T-cell (primary cell): ENCODE data around the gene RXYLT1. TPM values are rescaled to one million over a fixed set of nuclear protein-coding genes. Genes with fewer than 3 reads are reported as not detected.

Experiments used
- ATAC-seq, 4 experiments: fragments of 200-7000 bp in 3 of 4; fragments of 150-1000 bp in 1 of 4; cut with Tn5 transposase; replicated peaks in 1 of 4; 1 replicate in 3 of 4; 2 replicates in 1 of 4; pipeline ENCODE4 v1.10.0; 2021; ENCODE audit warnings: moderate library complexity in 3 of 4, mild to moderate bottlenecking in 2 of 4, moderate number of reproducible peaks in 1 of 4
- CTCF ChIA-PET, 2 donors: fragments of 300-600 bp; sonication (Branson Sonifier 250); formaldehyde crosslinking; loops; one replicate each; lab custom pipeline; 2022; ENCODE audit warnings: antibody characterized with exemption in 2 of 2; lab: Charles Lee
- POLR2A ChIA-PET, 2 donors: fragments of 300-600 bp; sonication (Branson Sonifier 250); formaldehyde crosslinking; loops; one replicate each; lab custom pipeline; 2022; ENCODE audit warnings: antibody characterized with exemption in 2 of 2; lab: Charles Lee
- DNase-seq, 35 experiments: peaks; one replicate each; pipeline versions ENCODE4 v3.0.0 to v3.0.0-alpha.2; 2013 to 2023
- H3K27ac ChIP-seq: one replicate; pipeline ENCODE4 v1.5.1; 2013; ENCODE audit warnings: low read length
- H3K27me3 ChIP-seq, 2 experiments: replicated peaks in 1 of 2; 1 replicate in 1 of 2; 2 replicates in 1 of 2; pipeline versions ENCODE4 v1.6.1 to v1.7.0; 2013; ENCODE audit warnings: low read length in 1 of 2, mixed read lengths in 1 of 2; ENCODE audit not compliant: control insufficient read depth in 2 of 2, insufficient read depth in 2 of 2; ENCODE audit errors: extremely low read depth in 1 of 2
- H3K36me3 ChIP-seq, 2 donors: 1 replicate in 1 of 2; 2 replicates in 1 of 2; pipeline versions ENCODE4 v1.6.1 to v1.7.0; 2013; ENCODE audit warnings: low read length in 1 of 2; ENCODE audit not compliant: control insufficient read depth in 2 of 2, insufficient read depth in 1 of 2; ENCODE audit errors: extremely low read depth in 1 of 2
- H3K4me1 ChIP-seq, 2 experiments: 1 replicate in 1 of 2; 2 replicates in 1 of 2; pipeline versions ENCODE4 v1.6.1 to v1.7.0; 2013; ENCODE audit warnings: low read length in 2 of 2, mixed read lengths in 1 of 2; ENCODE audit not compliant: insufficient read depth in 2 of 2, control insufficient read depth in 1 of 2; ENCODE audit errors: extremely low read depth in 1 of 2
- H3K4me3 ChIP-seq, 2 donors: 1 replicate in 1 of 2; 2 replicates in 1 of 2; pipeline versions ENCODE4 v1.5.1 to v1.7.0; 2013; ENCODE audit warnings: mild to moderate bottlenecking in 2 of 2, low read length in 1 of 2, moderate library complexity in 1 of 2; ENCODE audit not compliant: control insufficient read depth in 1 of 2; ENCODE audit errors: extremely low read depth in 1 of 2
- H3K9me3 ChIP-seq: 2 replicates; pipeline ENCODE4 v1.7.0; 2013
- H3K27ac Mint-ChIP-seq, 2 donors: one replicate each; pipeline ENCODE4 v1.8.0; 2020 to 2021; ENCODE audit warnings: mild to moderate bottlenecking in 2 of 2, mixed read lengths in 2 of 2
- H3K27me3 Mint-ChIP-seq, 2 donors: one replicate each; pipeline ENCODE4 v1.8.0; 2021 to 2022; ENCODE audit warnings: mixed read lengths in 2 of 2
- H3K36me3 Mint-ChIP-seq: one replicate; pipeline ENCODE4 v1.8.0; 2021; ENCODE audit warnings: mixed read lengths
- H3K4me1 Mint-ChIP-seq, 3 donors: one replicate each; pipeline ENCODE4 v1.8.0; 2020 to 2022; ENCODE audit warnings: mixed read lengths in 3 of 3, mild to moderate bottlenecking in 1 of 3
- H3K4me3 Mint-ChIP-seq, 3 donors: one replicate each; pipeline ENCODE4 v1.8.0; 2020 to 2022; ENCODE audit warnings: mild to moderate bottlenecking in 3 of 3, mixed read lengths in 3 of 3, moderate library complexity in 3 of 3
- H3K9me3 Mint-ChIP-seq, 3 donors: one replicate each; pipeline ENCODE4 v1.8.0; 2020 to 2022; ENCODE audit warnings: mixed read lengths in 3 of 3
- WGBS: methylation state at CpG from one replicate; pipeline ENCODE4 v1.1.5; 2013; ENCODE audit warnings: missing lambda C conversion rate; ENCODE audit not compliant: insufficient coverage; 5-methylcytosine and 5-hydroxymethylcytosine counted together
- total RNA-seq, 35 experiments: library from RNA in 6 of 35; stranded (reverse) in 6 of 35; fragments of 120-200 nt in 1 of 35; gene quantifications; one replicate each; pipeline versions ENCODE4 v1.2.1 to v1.2.4 and lab custom pipeline; 2013 to 2026

The RXYLT1 gene
- total RNA-seq, 5 donors from 2014 or later (not counting 1 experiment from before 2014, with no cell fraction given), result 8.5 to 18.6 (median 13.3) TPM

DNA sequence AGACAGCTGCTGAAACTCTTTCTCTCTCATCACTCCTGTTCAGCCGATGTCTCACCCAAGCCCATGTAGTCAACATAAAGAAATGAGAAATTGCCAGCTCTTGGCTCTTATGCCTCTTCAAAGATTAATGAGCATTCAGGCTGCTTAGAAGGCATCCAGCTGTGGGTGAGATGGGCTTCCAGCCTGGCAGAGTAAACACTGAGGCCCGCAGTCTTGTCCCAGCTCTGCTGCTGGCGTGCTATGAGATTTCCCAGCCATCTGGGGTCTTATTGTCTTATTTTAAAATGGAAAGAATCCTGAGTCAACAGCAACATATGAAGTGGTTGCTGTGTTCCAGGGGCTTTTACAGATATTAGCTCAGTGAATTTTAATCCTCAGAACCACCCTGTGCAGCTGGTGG is 12.6 kb downstream of the RXYLT1 start:
- ATAC-seq (no peak), DNase-seq (no peak)
- Mint-ChIP-seq H3K27me3 (no peaks in the 10 kb centered on the region), H3K27ac (no peak overlapping the region), H3K36me3 (peaks cover 40% of the 10 kb centered on the region), H3K9me3 (no peaks in the 10 kb centered on the region), H3K4me1 (peaks cover 0 to 6% (median 5%) of the 10 kb centered on the region in 3 donors), H3K4me3 (no peak overlapping the region)
- ChIA-PET CTCF (interaction anchor here in 1 of 2 donors (1.3 to 1.5 kb wide), 2 partner anchors 10 kb away, joined by 3 read pairs; no protein-coding TSS in a partner anchor), POLR2A (interaction anchor here in 1 of 2 donors (0.6 kb wide), 1 partner anchor 1108 kb away, joined by 6 read pairs; no protein-coding TSS in a partner anchor)
- H3K4me1 ChIP-seq, result no peaks in the 10 kb centered on the region
- H3K27ac ChIP-seq, result no peak overlapping the region
- no peak overlapping the region for H3K4me3 ChIP-seq
- H3K36me3 ChIP-seq, result peaks cover 0 to 27% of the 10 kb centered on the region in 2 donors
- 100% methylated on average over 1 of the region's 3 CpGs for WGBS
- no peaks in the 10 kb centered on the region for H3K9me3 ChIP-seq
- H3K27me3 ChIP-seq, result no peaks in the 10 kb centered on the region

DNA sequence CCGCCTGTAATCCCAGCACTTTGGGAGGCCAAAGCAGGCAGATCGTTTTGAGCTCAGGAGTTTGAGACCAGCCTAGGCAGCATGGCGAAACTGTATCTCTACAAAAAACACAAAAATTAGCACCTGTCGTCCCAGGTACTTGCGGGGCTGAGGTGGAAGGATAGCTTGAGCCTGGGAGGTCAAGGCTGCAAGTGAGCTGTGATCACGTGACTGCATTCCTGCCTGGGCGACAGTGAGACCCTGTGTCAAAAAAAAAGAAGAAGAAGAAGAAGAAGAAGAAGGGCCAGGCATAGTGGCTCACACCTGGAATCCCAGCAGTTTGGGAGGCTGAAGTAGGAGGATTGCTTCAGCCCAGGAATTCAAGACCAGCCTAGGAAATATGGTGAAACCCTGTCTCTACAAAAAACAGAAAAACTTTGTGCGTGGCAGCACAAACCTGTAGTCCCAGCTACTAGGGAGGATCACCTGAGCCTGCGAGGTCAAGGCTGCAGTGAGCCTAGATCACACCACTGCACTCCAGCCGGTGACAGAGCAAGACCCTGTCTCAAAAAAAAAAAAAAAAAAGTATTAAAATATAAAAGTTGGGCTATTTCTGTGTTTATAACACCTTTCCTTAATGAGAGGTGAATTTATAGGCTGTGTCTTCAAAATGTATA is 15.5 kb downstream of the RXYLT1 start:
- H3K4me1 ChIP-seq, result no peaks in the 10 kb centered on the region
- H3K4me3 ChIP-seq, result no peak overlapping the region
- Mint-ChIP-seq H3K27ac (no peak overlapping the region), H3K36me3 (peaks cover 17% of the 10 kb centered on the region), H3K27me3 (no peaks in the 10 kb centered on the region), H3K4me3 (no peak overlapping the region), H3K4me1 (no peaks in the 10 kb centered on the region), H3K9me3 (no peaks in the 10 kb centered on the region)
- ChIA-PET CTCF (interaction anchor here in 1 of 2 donors (0.6 kb wide), 1 partner anchor 1318 kb away, joined by 4 read pairs; no protein-coding TSS in a partner anchor), POLR2A (no interaction called here)
- 94% methylated on average over 2 of the region's 10 CpGs for WGBS
- DNase-seq, result no peak
- no peak for ATAC-seq
- peaks cover 0 to 7% of the 10 kb centered on the region in 2 donors for H3K36me3 ChIP-seq
- H3K27me3 ChIP-seq, result no peaks in the 10 kb centered on the region
- H3K27ac ChIP-seq, result no peak overlapping the region
- no peaks in the 10 kb centered on the region for H3K9me3 ChIP-seq

DNA sequence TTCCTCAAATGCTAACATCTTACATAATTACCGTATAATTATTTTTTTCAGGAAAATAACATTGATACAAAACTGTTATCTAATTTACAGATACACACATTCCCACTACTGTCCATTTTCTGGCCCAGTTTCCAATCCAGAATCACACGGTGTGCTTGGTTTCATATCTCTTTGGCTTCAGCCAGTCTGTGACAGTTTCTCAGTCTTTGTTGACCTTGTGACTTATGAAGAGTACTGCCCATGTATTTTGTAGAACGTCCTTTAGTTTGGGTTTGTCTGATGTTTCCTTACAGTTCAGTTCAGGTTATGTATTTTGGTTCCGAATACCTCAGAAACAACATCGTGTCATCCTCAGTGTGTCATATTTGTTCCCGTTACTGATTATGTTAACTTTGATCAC is 16.2 kb downstream of the RXYLT1 start:
- ChIA-PET POLR2A (no interaction called here), CTCF (no interaction called here)

DNA sequence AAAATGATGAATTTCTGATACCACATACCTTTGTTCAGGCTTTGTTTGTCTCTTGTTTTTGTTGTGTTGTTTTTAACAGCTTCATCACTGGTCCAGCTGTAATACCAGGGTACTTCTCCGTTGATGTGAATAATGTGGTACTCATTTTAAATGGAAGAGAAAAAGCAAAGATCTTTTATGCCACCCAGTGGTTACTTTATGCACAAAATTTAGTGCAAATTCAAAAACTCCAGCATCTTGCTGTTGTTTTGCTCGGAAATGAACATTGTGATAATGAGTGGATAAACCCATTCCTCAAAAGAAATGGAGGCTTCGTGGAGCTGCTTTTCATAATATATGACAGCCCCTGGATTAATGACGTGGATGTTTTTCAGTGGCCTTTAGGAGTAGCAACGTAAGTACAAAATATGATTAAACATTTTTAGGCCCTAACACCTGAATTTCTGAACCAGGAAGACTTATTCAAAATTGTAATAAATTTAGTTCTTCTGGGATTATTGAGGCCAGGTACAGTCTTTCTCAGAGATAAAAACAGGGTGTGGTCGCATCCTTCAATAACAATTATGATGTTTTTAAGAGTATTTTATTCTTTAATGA is 22.4 kb downstream of the RXYLT1 start:
- ChIA-PET CTCF (interaction anchor here (0.5 to 1.7 kb wide), 19 partner anchors 8 to 1161 kb away, joined by 3 to 13 read pairs (median 3); no protein-coding TSS in a partner anchor), POLR2A (interaction anchor here in 1 of 2 donors (0.6 to 0.7 kb wide), 2 partner anchors 29 to 1095 kb away, joined by 3 to 6 read pairs; no protein-coding TSS in a partner anchor)
- H3K27ac Mint-ChIP-seq, result no peak overlapping the region
- no peaks in the 10 kb centered on the region for H3K4me1 Mint-ChIP-seq
- no peak overlapping the region for H3K4me3 Mint-ChIP-seq
- H3K27me3 ChIP-seq, result no peaks in the 10 kb centered on the region
- H3K36me3 Mint-ChIP-seq, result peaks cover 7% of the 10 kb centered on the region
- ATAC-seq (no peak), DNase-seq (peak in 1 of 35 experiments; percentile 45)
- 100% methylated on average over 1 of the region's 6 CpGs for whole genome bisulfite sequencing
- no peaks in the 10 kb centered on the region for H3K9me3 Mint-ChIP-seq
- H3K4me3 ChIP-seq, result no peak overlapping the region
- H3K27ac ChIP-seq, result no peak overlapping the region
- H3K4me1 ChIP-seq, result no peaks in the 10 kb centered on the region
- no peaks in the 10 kb centered on the region for H3K27me3 Mint-ChIP-seq
- no peaks in the 10 kb centered on the region for H3K9me3 ChIP-seq
- peaks cover 0 to 7% of the 10 kb centered on the region in 2 donors for H3K36me3 ChIP-seq

More for the DNA sequence above, 16.2 kb downstream of the RXYLT1 start:
- Histone ChIP-seq H3K4me3 (no peak overlapping the region), H3K4me1 (no peaks in the 10 kb centered on the region), H3K27me3 (no peaks in the 10 kb centered on the region), H3K9me3 (no peaks in the 10 kb centered on the region), H3K27ac (no peak overlapping the region), H3K36me3 (peaks cover 0 to under 1% of the 10 kb centered on the region in 2 donors)
- peaks cover 10% of the 10 kb centered on the region for H3K36me3 Mint-ChIP-seq
- no peak overlapping the region for H3K4me3 Mint-ChIP-seq
- H3K27me3 Mint-ChIP-seq, result no peaks in the 10 kb centered on the region
- H3K4me1 Mint-ChIP-seq, result no peaks in the 10 kb centered on the region
- 100% methylated on average over 3 of the region's 6 CpGs for WGBS
- ATAC-seq (no peak), DNase-seq (no peak)
- H3K9me3 Mint-ChIP-seq, result no peaks in the 10 kb centered on the region
- no peak overlapping the region for H3K27ac Mint-ChIP-seq

DNA sequence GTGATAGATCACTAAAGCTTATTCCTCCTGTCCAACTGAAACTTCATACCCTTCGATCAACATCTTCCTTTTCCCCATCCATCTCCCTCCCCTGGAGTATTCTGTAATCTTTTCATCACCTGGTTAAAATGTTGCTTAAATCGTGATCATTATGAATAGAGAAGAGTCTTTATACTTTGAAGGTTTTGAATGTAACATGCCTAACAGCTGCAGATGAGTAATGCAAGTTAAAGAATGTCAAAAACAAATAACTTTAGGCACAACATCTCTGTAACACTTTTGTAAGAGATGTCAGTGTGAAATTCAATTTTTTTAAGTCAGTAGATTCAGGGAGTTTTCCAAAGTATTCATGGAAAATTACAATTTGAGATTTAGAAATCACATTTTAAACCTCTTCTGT is 25.0 kb downstream of the RXYLT1 start:
- Histone ChIP-seq H3K27ac (no peak overlapping the region), H3K27me3 (no peaks in the 10 kb centered on the region), H3K4me1 (no peaks in the 10 kb centered on the region), H3K4me3 (no peak overlapping the region), H3K9me3 (no peaks in the 10 kb centered on the region), H3K36me3 (peaks cover 0 to 10% of the 10 kb centered on the region in 2 donors)
- whole genome bisulfite sequencing, result no CpG with 5 or more reads among the region's 2 CpGs
- Mint-ChIP-seq H3K27me3 (no peaks in the 10 kb centered on the region), H3K36me3 (peaks cover 14% of the 10 kb centered on the region), H3K9me3 (no peaks in the 10 kb centered on the region), H3K4me1 (no peaks in the 10 kb centered on the region), H3K27ac (no peak overlapping the region), H3K4me3 (no peak overlapping the region)
- DNase-seq (no peak), ATAC-seq (no peak)
- CTCF ChIA-PET, result no interaction called here
- POLR2A ChIA-PET, result no interaction called here

DNA sequence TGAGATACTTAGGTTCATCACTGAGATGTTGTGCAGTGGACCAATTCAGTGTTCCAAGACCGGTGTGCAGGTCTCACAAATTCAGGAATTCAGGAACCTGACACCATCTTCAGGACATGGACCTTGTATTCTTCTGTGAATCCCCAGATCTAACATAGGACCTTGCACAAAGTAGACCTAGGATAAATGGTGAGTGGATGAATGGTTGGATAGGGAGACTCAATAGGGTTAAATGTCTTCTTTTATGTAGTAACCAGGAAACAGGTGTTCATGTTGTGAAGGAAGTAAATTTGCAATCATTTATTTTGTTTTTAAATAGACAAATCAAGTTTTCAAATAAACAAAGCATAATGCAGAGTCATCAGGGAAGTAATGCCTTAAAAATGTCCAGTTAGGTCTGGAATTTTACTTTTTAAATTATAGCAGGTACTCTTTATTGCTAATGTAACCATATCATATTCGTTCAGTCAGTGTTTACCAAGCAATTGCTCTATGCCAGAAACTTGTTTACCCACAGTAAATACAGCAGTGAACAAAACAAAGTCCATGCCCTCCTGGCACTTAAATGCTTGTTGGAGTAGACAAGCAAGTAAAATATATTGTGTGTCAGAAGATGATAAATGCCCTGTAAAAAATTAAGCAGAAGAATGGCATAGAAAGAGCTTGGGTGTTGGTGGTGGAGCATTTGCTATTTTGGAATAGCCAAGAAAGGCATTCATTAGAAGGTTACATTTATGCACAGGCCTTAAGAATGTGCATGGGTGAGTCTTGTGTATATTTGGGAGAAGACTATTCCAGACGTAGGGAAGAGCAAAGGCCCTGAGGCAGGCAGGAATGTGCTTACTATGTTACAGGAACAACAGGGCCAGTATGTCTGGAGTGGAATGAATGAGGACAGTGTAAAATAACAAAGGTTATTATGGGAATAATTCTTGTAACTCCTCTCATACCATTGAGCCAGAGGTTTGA is 26.3 kb downstream of the RXYLT1 start:
- no peak for DNase-seq
- Histone ChIP-seq H3K4me1 (no peaks in the 10 kb centered on the region), H3K27me3 (no peaks in the 10 kb centered on the region), H3K4me3 (no peak overlapping the region), H3K27ac (no peak overlapping the region), H3K9me3 (no peaks in the 10 kb centered on the region), H3K36me3 (peaks cover 0 to 10% of the 10 kb centered on the region in 2 donors)
- no peak overlapping the region for H3K27ac Mint-ChIP-seq
- no peak for ATAC-seq
- WGBS, result 80% methylated on average over 1 of the region's 3 CpGs
- CTCF ChIA-PET, result no interaction called here
- POLR2A ChIA-PET, result no interaction called here
- no peak overlapping the region for H3K4me3 Mint-ChIP-seq
- no peaks in the 10 kb centered on the region for H3K4me1 Mint-ChIP-seq
- H3K36me3 Mint-ChIP-seq, result peaks cover 14% of the 10 kb centered on the region
- H3K27me3 Mint-ChIP-seq, result no peaks in the 10 kb centered on the region
- H3K9me3 Mint-ChIP-seq, result no peaks in the 10 kb centered on the region
